Fibroblast of upper back skin (primary cell): Measurements from ENCODE around the gene KCNG2.

Experiments
- DNase-seq: peaks from one replicate; pipeline ENCODE4 v3.0.0-alpha.2; 2013

The KCNG2 gene

GRCh38 chr18:79912409-79912991, 114.8 kb downstream of the KCNG2 start:
- peak; percentile 33 for DNase-seq

- DNase-seq, result no peak
These were observed 115.5 kb downstream of the KCNG2 start for GRCh38 chr18:79912994-79913831.

- no peak for DNase-seq
These were observed 116.9 kb downstream of the KCNG2 start for GRCh38 chr18:79914614-79915160.

GRCh38 chr18:79915161-79916127, 117.7 kb downstream of the KCNG2 start:
- DNase-seq, result no peak

- DNase-seq, result no peak
These were observed 118.4 kb downstream of the KCNG2 start for GRCh38 chr18:79916128-79916494.

GRCh38 chr18:79916546-79917168, 118.9 kb downstream of the KCNG2 start:
- no peak for DNase-seq

GRCh38 chr18:79917169-79917852, 119.6 kb downstream of the KCNG2 start:
- no peak for DNase-seq

- no peak for DNase-seq
These were observed 120.3 kb downstream of the KCNG2 start for GRCh38 chr18:79917853-79918614.

- no peak for DNase-seq
These were observed 120.9 kb downstream of the KCNG2 start for GRCh38 chr18:79918615-79919011.

GRCh38 chr18:79919089-79919488, 121.4 kb downstream of the KCNG2 start:
- no peak for DNase-seq

- no peak for DNase-seq
These were observed 124.5 kb downstream of the KCNG2 start for GRCh38 chr18:79921984-79922965.

- no peak for DNase-seq
These were observed 125.3 kb downstream of the KCNG2 start for GRCh38 chr18:79922971-79923411.

- DNase-seq, result no peak
These were observed 126.3 kb downstream of the KCNG2 start for GRCh38 chr18:79923896-79924585.

GRCh38 chr18:79924814-79925731, 127.3 kb downstream of the KCNG2 start:
- no peak for DNase-seq

- DNase-seq, result no peak
These were observed 128.6 kb downstream of the KCNG2 start for GRCh38 chr18:79926306-79926705.

GRCh38 chr18:79926715-79927606, 129.2 kb downstream of the KCNG2 start:
- DNase-seq, result no peak
